GM10266 (cell line): ENCODE results near the gene SLC25A40.

Experiments
- DNase-seq: peaks from one replicate; pipeline ENCODE4 v3.0.0; 2012; ENCODE audit errors: extremely low spot score
- TF ChIP-seq, protein P1 (sequence below): IDR thresholded peaks from 2 replicates; pipeline ENCODE4 v1.5.1; 2012; ENCODE audit warnings: mild to moderate bottlenecking, low read depth; ENCODE audit not compliant: control insufficient read depth, insufficient read depth; ENCODE audit errors: missing control alignments

The SLC25A40 gene

DNA sequence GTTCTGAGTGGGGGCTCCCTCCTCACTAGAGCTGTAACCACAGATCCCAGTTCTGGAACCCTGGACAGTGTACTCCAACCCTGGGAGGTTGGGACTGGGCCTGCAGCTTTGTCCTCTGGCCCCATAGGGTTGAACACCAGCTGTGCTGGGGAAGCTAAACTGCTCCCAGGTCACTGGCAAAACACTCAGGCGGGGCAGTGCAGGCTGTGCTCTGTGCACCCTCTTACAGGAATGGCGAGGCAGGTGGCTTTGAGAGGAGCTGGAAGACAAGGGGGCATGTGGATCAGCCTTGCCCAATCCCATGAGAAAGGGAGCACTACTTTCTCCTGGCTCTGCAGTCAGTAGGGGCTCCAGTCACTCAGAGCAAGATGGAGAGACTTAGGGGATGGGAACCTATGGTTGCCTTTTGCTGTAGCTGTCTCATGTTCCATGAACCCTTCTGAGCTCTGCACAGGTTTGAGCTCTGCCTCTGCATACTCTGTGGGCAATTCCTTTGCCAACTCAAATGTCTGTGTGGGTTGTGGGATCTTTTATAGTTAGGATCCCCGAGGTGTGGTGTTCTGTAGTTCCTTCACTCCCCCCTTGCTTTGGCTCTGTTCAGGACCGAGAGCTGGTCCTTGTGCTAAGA lies 90.7 kb downstream of the SLC25A40 start:
- no peak for DNase-seq
- TF ChIP-seq, protein P1, sequence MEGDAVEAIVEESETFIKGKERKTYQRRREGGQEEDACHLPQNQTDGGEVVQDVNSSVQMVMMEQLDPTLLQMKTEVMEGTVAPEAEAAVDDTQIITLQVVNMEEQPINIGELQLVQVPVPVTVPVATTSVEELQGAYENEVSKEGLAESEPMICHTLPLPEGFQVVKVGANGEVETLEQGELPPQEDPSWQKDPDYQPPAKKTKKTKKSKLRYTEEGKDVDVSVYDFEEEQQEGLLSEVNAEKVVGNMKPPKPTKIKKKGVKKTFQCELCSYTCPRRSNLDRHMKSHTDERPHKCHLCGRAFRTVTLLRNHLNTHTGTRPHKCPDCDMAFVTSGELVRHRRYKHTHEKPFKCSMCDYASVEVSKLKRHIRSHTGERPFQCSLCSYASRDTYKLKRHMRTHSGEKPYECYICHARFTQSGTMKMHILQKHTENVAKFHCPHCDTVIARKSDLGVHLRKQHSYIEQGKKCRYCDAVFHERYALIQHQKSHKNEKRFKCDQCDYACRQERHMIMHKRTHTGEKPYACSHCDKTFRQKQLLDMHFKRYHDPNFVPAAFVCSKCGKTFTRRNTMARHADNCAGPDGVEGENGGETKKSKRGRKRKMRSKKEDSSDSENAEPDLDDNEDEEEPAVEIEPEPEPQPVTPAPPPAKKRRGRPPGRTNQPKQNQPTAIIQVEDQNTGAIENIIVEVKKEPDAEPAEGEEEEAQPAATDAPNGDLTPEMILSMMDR: no peak

DNA sequence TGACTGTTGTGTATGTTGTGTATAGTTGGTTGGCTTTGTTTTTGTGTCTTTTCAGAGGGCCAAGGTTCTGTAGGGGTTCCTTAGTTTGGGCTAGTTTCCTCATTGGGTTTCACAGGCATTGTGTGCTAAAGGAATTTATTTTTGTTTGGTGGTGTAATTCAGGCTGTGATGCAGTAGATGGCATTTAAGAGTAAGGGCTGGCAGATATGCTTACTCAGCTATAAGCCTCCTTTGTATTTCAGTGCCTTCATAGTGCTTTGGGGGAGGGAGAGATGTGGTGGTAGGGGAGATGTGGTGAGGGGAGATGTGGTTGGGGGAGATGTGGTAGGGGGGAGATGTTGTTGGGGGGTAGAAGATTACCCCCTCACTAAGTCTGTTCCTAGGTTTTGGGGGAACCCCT lies 91.7 kb downstream of the SLC25A40 start:
- no peak for DNase-seq
- TF ChIP-seq, protein P1: no peak
